Upper lobe of left lung (tissue), 4 donors: ENCODE measurements around the gene ZKSCAN4.

ENCODE experiments used
- POLR2A ChIP-seq, 4 donors: fragments of 450-650 bp; IDR thresholded peaks; one replicate each; pipeline ENCODE4 v1.5.1; 2016 to 2017; ENCODE audit warnings: antibody characterized with exemption in 4 of 4, mild to moderate bottlenecking in 2 of 4
- POLR2AphosphoS5 ChIP-seq, 2 donors: sonication (generic); formaldehyde crosslinking; IDR thresholded peaks; one replicate each; pipeline ENCODE4 v1.5.1; 2017; ENCODE audit warnings: antibody characterized with exemption in 2 of 2
- TF ChIP-seq, protein P1 (sequence below), 6 experiments: fragments of 450-650 bp in 4 of 6; fragments of 200-600 bp in 2 of 6; sonication (generic) in 2 of 6; IDR thresholded peaks; one replicate each; pipeline ENCODE4 v1.5.1; 2016 to 2019; ENCODE audit warnings: antibody characterized with exemption in 6 of 6

GRCh38 chr6:28274888-28275287, 22.8 kb upstream of the ZKSCAN4 start:
- TF ChIP-seq, protein P1, sequence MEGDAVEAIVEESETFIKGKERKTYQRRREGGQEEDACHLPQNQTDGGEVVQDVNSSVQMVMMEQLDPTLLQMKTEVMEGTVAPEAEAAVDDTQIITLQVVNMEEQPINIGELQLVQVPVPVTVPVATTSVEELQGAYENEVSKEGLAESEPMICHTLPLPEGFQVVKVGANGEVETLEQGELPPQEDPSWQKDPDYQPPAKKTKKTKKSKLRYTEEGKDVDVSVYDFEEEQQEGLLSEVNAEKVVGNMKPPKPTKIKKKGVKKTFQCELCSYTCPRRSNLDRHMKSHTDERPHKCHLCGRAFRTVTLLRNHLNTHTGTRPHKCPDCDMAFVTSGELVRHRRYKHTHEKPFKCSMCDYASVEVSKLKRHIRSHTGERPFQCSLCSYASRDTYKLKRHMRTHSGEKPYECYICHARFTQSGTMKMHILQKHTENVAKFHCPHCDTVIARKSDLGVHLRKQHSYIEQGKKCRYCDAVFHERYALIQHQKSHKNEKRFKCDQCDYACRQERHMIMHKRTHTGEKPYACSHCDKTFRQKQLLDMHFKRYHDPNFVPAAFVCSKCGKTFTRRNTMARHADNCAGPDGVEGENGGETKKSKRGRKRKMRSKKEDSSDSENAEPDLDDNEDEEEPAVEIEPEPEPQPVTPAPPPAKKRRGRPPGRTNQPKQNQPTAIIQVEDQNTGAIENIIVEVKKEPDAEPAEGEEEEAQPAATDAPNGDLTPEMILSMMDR (IDR thresholded peaks at IDR 0.05): no peak
- TF ChIP-seq POLR2A (IDR thresholded peaks at IDR 0.05) (no peak), POLR2AphosphoS5 (IDR thresholded peaks at IDR 0.05) (no peak)
